DOHH2 (cell line): Measurements from ENCODE around the gene PRSS8.

ENCODE experiments used
- EZH2phosphoT487 ChIP-seq: fragments of 200-600 bp; sonication (generic); IDR thresholded peaks from 2 replicates; pipeline ENCODE4 v1.6.1; 2017; ENCODE audit warnings: borderline replicate concordance, mild to moderate bottlenecking, antibody characterized with exemption, low read length, moderate library complexity, mixed read lengths
- TF ChIP-seq, protein P1 (sequence below): fragments of 200-600 bp; sonication (generic); IDR thresholded peaks from one replicate; pipeline ENCODE4 v1.5.1; 2014; ENCODE audit warnings: antibody characterized with exemption, mild to moderate bottlenecking, low read depth, low read length; ENCODE audit not compliant: poor library complexity, severe bottlenecking

DNA sequence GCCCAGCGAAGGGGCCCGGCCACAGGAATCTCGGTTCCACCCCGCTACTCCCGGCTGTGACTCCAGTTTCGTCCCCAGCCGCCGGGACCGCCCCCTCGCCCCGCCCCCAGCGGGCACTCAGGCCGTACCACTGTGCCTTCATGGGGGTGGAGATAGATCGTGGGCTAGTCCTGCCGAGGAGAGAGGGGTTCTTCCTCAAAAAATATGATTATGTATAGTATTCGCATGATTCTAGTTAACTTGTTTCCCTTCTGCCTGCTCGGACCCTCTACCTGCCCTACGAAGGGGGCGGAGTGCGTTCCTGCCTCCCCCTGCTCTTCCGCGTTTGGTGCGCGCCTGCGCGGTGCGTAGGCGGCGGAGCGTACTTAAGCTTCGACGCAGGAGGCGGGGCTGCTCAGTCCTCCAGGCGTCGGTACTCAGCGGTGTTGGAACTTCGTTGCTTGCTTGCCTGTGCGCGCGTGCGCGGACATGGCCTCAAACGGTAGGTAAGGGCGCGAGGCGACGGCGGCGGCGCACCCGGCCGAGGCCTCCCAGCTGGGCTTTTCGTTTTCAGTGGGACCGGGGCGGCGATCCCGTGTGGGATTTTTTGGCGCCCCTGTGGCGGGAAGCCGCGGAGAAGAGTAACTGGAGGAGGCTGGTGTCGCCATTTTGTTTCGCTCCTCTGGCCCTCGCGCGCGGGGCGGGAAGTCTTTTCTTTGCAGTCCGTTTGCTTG lies 44.4 kb upstream of the PRSS8 start, which contains the start of gene FUS:
- TF ChIP-seq, protein P1, sequence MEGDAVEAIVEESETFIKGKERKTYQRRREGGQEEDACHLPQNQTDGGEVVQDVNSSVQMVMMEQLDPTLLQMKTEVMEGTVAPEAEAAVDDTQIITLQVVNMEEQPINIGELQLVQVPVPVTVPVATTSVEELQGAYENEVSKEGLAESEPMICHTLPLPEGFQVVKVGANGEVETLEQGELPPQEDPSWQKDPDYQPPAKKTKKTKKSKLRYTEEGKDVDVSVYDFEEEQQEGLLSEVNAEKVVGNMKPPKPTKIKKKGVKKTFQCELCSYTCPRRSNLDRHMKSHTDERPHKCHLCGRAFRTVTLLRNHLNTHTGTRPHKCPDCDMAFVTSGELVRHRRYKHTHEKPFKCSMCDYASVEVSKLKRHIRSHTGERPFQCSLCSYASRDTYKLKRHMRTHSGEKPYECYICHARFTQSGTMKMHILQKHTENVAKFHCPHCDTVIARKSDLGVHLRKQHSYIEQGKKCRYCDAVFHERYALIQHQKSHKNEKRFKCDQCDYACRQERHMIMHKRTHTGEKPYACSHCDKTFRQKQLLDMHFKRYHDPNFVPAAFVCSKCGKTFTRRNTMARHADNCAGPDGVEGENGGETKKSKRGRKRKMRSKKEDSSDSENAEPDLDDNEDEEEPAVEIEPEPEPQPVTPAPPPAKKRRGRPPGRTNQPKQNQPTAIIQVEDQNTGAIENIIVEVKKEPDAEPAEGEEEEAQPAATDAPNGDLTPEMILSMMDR: no peak
- TF ChIP-seq EZH2phosphoT487: no peak
